Right lobe of liver (tissue), 4 donors: ENCODE data around the gene RERE.

ENCODE experiments used
- POLR2A ChIP-seq: fragments of 450-650 bp; IDR thresholded peaks from one replicate; pipeline ENCODE4 v1.6.1; 2017; ENCODE audit warnings: antibody characterized with exemption, mild to moderate bottlenecking
- TF ChIP-seq, protein P1 (sequence below), 4 donors: fragments of 200-600 bp in 3 of 4; fragments of 450-650 bp in 1 of 4; IDR thresholded peaks; one replicate each; pipeline versions ENCODE4 v1.5.1 to v1.8.0; 2016 to 2022; ENCODE audit warnings: antibody characterized with exemption in 4 of 4, mild to moderate bottlenecking in 2 of 4
- donor health status: DM: no; HTN: no; CAD: no.
- donor health status: DM: no; HTN: no; CAD: no.
- donor health status: DM: no; HTN: yes; CAD: no.

DNA sequence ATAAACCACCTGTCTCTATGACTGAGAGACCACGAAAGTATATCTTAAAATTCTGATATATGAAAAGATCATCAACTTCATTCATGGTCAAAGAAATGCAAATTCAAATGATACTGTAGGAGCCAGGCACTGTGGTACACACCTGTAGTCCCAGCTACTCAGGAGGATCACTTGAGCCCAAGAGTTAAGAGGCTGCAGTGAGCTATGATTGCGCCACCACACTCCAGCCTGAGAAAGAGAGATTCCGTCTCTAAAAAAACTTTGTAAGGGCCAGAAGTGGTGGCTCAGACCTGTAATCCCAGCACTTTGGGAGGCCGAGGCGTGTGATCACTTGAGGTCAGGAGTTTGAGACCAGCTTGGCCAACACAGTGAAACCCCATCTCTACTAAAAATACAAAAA is 17.0 kb downstream of the RERE start:
- TF ChIP-seq, protein P1, sequence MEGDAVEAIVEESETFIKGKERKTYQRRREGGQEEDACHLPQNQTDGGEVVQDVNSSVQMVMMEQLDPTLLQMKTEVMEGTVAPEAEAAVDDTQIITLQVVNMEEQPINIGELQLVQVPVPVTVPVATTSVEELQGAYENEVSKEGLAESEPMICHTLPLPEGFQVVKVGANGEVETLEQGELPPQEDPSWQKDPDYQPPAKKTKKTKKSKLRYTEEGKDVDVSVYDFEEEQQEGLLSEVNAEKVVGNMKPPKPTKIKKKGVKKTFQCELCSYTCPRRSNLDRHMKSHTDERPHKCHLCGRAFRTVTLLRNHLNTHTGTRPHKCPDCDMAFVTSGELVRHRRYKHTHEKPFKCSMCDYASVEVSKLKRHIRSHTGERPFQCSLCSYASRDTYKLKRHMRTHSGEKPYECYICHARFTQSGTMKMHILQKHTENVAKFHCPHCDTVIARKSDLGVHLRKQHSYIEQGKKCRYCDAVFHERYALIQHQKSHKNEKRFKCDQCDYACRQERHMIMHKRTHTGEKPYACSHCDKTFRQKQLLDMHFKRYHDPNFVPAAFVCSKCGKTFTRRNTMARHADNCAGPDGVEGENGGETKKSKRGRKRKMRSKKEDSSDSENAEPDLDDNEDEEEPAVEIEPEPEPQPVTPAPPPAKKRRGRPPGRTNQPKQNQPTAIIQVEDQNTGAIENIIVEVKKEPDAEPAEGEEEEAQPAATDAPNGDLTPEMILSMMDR (IDR thresholded peaks at IDR 0.05), result no peak
- no peak for TF ChIP-seq POLR2A
